ENCODE data around the gene PLTP. TPM values are rescaled to one million over a fixed set of nuclear protein-coding genes. Genes with fewer than 3 reads are reported as not detected.

PLTP gene
- total RNA-seq, 1 experiment from 2014 or later, result 61.5 TPM

DNA sequence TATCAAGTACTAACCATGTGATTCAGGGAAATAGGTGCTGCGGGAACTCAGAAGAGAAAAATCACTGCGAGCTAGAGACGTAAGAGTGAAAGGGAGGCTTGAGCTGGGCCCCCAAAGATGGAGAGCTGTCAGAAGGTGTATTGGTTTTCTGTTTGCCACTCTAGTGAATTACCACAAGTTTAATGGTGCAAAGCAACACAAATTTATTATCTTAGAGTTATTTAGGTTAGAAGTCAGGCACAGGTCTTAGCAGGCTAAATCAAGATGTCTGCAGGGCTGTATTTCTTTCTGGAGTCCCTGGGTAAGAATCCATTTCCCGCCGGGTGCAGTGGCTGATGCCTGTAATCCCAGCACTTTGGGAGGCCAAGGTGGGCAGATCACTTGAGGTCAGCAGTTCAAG is 52.0 kb downstream of the PLTP start:
- peaks cover 30% of the 10 kb centered on the region for H3K4me1 ChIP-seq (ENCODE audit: insufficient read depth, low read length)
- no peak overlapping the region for H2AFZ ChIP-seq (ENCODE audit: low read length)
- no peaks in the 10 kb centered on the region for H3K36me3 ChIP-seq (ENCODE audit: low read depth, low read length)
- no peaks in the 10 kb centered on the region for H3K9me3 ChIP-seq (ENCODE audit: low read length)
- no peaks in the 10 kb centered on the region for H3K27me3 ChIP-seq (ENCODE audit: low read length)
- H3K9me2 ChIP-seq (replicated peaks; ENCODE audit: low read length), result no peaks in the 10 kb centered on the region
- ChIA-PET CTCF (no interaction called here), POLR2A (ENCODE audit: unreplicated experiment) (no interaction called here)
- intact Hi-C loops (cut with micrococcal nuclease), result no loop called here
- TF ChIP-seq EZH2phosphoT487 (IDR thresholded peaks at IDR 0.05; ENCODE audit: borderline replicate concordance, low read length), result no peak
- TF ChIP-seq, protein P1, sequence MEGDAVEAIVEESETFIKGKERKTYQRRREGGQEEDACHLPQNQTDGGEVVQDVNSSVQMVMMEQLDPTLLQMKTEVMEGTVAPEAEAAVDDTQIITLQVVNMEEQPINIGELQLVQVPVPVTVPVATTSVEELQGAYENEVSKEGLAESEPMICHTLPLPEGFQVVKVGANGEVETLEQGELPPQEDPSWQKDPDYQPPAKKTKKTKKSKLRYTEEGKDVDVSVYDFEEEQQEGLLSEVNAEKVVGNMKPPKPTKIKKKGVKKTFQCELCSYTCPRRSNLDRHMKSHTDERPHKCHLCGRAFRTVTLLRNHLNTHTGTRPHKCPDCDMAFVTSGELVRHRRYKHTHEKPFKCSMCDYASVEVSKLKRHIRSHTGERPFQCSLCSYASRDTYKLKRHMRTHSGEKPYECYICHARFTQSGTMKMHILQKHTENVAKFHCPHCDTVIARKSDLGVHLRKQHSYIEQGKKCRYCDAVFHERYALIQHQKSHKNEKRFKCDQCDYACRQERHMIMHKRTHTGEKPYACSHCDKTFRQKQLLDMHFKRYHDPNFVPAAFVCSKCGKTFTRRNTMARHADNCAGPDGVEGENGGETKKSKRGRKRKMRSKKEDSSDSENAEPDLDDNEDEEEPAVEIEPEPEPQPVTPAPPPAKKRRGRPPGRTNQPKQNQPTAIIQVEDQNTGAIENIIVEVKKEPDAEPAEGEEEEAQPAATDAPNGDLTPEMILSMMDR (conservative IDR thresholded peaks at IDR 0.05; ENCODE audit: low read depth, low read length), result no peak
- no peak for TF ChIP-seq EZH2 (IDR thresholded peaks at IDR 0.05; ENCODE audit: low read length, unreplicated experiment)
- H3K4me3 ChIP-seq (ENCODE audit: low read length), result no peak overlapping the region
- peak overlapping the region; percentile 65 for H3K27ac ChIP-seq (ENCODE audit: low read length)
- DNase-seq (no peak), ATAC-seq (no peak)
- no peaks in the 10 kb centered on the region for H3F3A ChIP-seq (ENCODE audit: low read length, unreplicated experiment)
- BruUV-seq (replicated peaks), result no TSS peak
- no peak overlapping the region for H3K4me2 ChIP-seq (ENCODE audit: low read length)
- H3K79me2 ChIP-seq (ENCODE audit: low read length), result peaks cover 24% of the 10 kb centered on the region
- no peak overlapping the region for H3K9ac ChIP-seq (ENCODE audit: low read length)
- no peaks in the 10 kb centered on the region for H4K20me1 ChIP-seq (ENCODE audit: low read length)

DNA sequence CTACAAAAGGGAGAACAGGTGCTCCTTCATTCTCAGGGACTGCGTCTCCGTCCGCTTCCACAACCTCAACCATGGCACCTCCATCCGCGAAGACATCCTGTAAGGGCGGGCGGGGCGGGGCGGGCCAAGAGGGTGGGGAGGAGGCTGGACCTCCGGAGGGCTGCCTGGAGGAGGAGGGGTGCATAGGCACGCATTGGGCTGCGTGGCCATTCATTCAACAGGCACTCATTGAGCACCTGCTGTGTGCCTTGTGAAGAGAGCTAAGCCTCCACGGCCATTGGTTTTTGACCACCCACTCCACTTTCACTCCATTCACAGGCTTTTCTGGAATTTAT is 54.1 kb downstream of the PLTP start:
- H3K4me2 ChIP-seq (ENCODE audit: low read length), result peak overlapping the region; percentile 88
- no peaks in the 10 kb centered on the region for H3K27me3 ChIP-seq (ENCODE audit: low read length)
- POLR2A ChIA-PET (ENCODE audit: unreplicated experiment), result interaction anchor here (0.5 kb wide), 1 partner anchor 77 kb away, joined by 4 read pairs; no protein-coding TSS in a partner anchor
- peak overlapping the region; percentile 72 for H2AFZ ChIP-seq (ENCODE audit: low read length)
- no peak for ATAC-seq
- peak overlapping the region; percentile 87 for H3K4me3 ChIP-seq (ENCODE audit: low read length)
- peaks cover 25% of the 10 kb centered on the region for H3K79me2 ChIP-seq (ENCODE audit: low read length)
- no peaks in the 10 kb centered on the region for H4K20me1 ChIP-seq (ENCODE audit: low read length)
- no peaks in the 10 kb centered on the region for H3K9me3 ChIP-seq (ENCODE audit: low read length)
- TF ChIP-seq, protein P1 (conservative IDR thresholded peaks at IDR 0.05; ENCODE audit: low read depth, low read length), result no peak
- no peak for TF ChIP-seq EZH2phosphoT487 (IDR thresholded peaks at IDR 0.05; ENCODE audit: borderline replicate concordance, low read length)
- TF ChIP-seq EZH2 (IDR thresholded peaks at IDR 0.05; ENCODE audit: low read length, unreplicated experiment), result no peak
- DNase-seq, result no peak
- CTCF ChIA-PET, result no interaction called here
- no TSS peak for BruUV-seq (replicated peaks)
- no peaks in the 10 kb centered on the region for H3K9me2 ChIP-seq (replicated peaks; ENCODE audit: low read length)
- H3K4me1 ChIP-seq (ENCODE audit: insufficient read depth, low read length), result peaks cover 30% of the 10 kb centered on the region
- 0 out of 2 replicates have a peak, but pooled peaks cover 8% of the 10 kb centered on the region for H3K36me3 ChIP-seq (ENCODE audit: low read depth, low read length)
- H3K27ac ChIP-seq (ENCODE audit: low read length), result no peak overlapping the region
- no peaks in the 10 kb centered on the region for H3F3A ChIP-seq (ENCODE audit: low read length, unreplicated experiment)
- intact Hi-C loops (cut with micrococcal nuclease), result loop anchor here (1.0 to 2.0 kb wide), 2 partner anchors 23 to 46 kb away; partner anchors contain the start of genes UBE2C and ZSWIM1
- peak overlapping the region; percentile 45 for H3K9ac ChIP-seq (ENCODE audit: low read length)

DNA sequence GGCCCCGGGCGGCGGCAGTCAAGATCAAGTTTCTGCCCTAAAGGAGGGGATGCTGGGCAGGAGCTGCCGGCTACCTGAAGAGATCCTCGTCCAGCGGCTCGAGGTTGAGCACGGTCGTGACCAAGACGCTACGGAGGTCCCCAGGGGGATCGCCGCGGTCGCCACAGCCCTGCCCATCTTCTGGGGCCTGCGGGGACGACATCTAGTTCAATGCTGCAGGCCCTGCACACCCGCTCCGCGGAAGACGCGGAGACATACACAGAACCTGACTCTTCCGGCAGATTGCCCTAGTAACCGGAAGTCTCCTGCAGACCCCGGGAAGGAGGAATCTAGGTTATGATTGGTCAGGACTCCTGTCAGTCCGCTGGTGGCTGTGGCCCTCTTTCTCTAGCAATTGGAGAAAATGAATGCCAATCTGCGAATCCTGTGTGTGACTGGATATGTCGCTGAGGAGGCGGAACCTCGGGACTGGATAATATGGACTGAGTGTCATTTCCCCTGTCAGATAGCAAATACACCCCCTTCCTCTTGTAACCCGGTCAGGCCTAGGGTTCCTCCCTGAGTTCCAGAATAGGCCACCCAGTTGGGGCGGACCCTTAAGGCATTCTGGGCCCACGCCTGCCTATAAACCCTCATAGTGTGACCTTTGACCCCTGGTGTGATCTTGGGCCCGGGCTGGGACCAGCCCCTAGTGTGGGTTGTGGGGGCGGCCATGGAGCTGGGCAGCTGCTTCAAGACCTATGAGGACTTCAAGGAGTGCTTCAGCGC is 54.7 kb downstream of the PLTP start, which contains the start of the genes ACOT8 and ZSWIM3:
Gene ACOT8 (minus strand): TSS at position 279 of the 768 bp plus-strand sequence. CDS start 77 bp downstream, at position 202.
Gene ZSWIM3 (plus strand): TSS at position 501 of the 768 bp plus-strand sequence. CDS start 212 bp downstream, at position 713.
- peaks cover 25% of the 10 kb centered on the region for H3K79me2 ChIP-seq (ENCODE audit: low read length)
- H3F3A ChIP-seq (ENCODE audit: low read length, unreplicated experiment), result no peaks in the 10 kb centered on the region
- H3K4me2 ChIP-seq (ENCODE audit: low read length), result peak within 1 kb of the TSS; percentile 92
- H2AFZ ChIP-seq (ENCODE audit: low read length), result peak within 1 kb of the TSS; percentile 72
- ChIA-PET POLR2A (ENCODE audit: unreplicated experiment) (no interaction called here), CTCF (interaction anchor here (0.5 kb wide), 1 partner anchor 78 kb away, joined by 13 read pairs; no protein-coding TSS in a partner anchor)
- peak; percentile 100 for DNase-seq
- H3K9me3 ChIP-seq (ENCODE audit: low read length), result no peaks in the 10 kb centered on the region
- BruUV-seq (replicated peaks), result no TSS peak
- no peaks in the 10 kb centered on the region for H4K20me1 ChIP-seq (ENCODE audit: low read length)
- intact Hi-C loops (cut with micrococcal nuclease), result loop anchor here (1.0 to 2.0 kb wide), 2 partner anchors 24 to 45 kb away; partner anchors contain the start of genes UBE2C and ZSWIM1
- no peaks in the 10 kb centered on the region for H3K27me3 ChIP-seq (ENCODE audit: low read length)
- peak within 1 kb of the TSS; percentile 79 for H3K9ac ChIP-seq (ENCODE audit: low read length)
- peaks cover 30% of the 10 kb centered on the region for H3K4me1 ChIP-seq (ENCODE audit: insufficient read depth, low read length)
- H3K36me3 ChIP-seq (ENCODE audit: low read depth, low read length), result 0 out of 2 replicates have a peak, but pooled peaks cover 8% of the 10 kb centered on the region
- peak; percentile 97 for ATAC-seq
- H3K4me3 ChIP-seq (ENCODE audit: low read length), result peak within 1 kb of the TSS; percentile 87
- H3K9me2 ChIP-seq (replicated peaks; ENCODE audit: low read length), result no peaks in the 10 kb centered on the region
- H3K27ac ChIP-seq (ENCODE audit: low read length), result peak within 1 kb of the TSS; percentile 8; the same call in 1 of the 2 replicates
- TF ChIP-seq, protein P1 (conservative IDR thresholded peaks at IDR 0.05; ENCODE audit: low read depth, low read length), result no peak
- TF ChIP-seq EZH2phosphoT487 (IDR thresholded peaks at IDR 0.05; ENCODE audit: borderline replicate concordance, low read length), result no peak
- no peak for TF ChIP-seq EZH2 (IDR thresholded peaks at IDR 0.05; ENCODE audit: low read length, unreplicated experiment)

All from PC-3 (cell line).